Measurements from ENCODE around the gene PPP4C.

Gene PPP4C

DNA sequence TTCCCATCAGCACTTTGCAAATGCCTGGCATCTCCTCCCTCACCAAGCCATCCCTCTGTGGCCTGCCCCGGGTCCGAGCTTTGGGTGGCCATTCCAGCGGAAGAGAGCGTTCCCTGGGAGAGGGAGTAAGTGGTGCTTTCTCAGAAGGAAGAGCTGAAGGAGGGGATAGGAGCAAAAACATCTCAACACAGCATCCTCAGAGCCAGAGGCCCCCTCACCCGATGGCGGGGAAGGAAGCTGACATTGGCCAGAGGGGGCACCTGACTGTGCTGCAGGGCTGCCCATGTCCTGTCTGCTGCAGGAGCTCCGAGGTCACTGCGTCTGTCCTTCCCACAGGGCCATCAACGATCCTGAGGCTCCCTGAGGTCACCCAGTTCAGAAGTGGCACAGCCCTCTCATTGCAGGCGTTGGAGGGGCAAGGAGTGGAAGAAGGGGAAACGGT lies 44.3 kb upstream of the PPP4C start:
- no peaks in the 10 kb centered on the region for H3K36me3 ChIP-seq (ENCODE audit: low read length)
- H3F3A ChIP-seq (ENCODE audit: insufficient read depth): no peaks in the 10 kb centered on the region
- no peaks in the 10 kb centered on the region for H3K79me2 ChIP-seq (ENCODE audit: insufficient read depth, low read length)
- no peaks in the 10 kb centered on the region for H3K9me3 ChIP-seq (ENCODE audit: insufficient read depth, low read length)
- no peak overlapping the region for H2AFZ ChIP-seq (ENCODE audit: low read depth, low read length, severe bottlenecking)
- TF ChIP-seq EZH2phosphoT487 (conservative IDR thresholded peaks at IDR 0.05; ENCODE audit: low read length): no peak
- TF ChIP-seq, protein P1, sequence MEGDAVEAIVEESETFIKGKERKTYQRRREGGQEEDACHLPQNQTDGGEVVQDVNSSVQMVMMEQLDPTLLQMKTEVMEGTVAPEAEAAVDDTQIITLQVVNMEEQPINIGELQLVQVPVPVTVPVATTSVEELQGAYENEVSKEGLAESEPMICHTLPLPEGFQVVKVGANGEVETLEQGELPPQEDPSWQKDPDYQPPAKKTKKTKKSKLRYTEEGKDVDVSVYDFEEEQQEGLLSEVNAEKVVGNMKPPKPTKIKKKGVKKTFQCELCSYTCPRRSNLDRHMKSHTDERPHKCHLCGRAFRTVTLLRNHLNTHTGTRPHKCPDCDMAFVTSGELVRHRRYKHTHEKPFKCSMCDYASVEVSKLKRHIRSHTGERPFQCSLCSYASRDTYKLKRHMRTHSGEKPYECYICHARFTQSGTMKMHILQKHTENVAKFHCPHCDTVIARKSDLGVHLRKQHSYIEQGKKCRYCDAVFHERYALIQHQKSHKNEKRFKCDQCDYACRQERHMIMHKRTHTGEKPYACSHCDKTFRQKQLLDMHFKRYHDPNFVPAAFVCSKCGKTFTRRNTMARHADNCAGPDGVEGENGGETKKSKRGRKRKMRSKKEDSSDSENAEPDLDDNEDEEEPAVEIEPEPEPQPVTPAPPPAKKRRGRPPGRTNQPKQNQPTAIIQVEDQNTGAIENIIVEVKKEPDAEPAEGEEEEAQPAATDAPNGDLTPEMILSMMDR (IDR thresholded peaks at IDR 0.05; ENCODE audit: insufficient read depth, low read length, poor library complexity, severe bottlenecking): no peak
- no peak overlapping the region for H3K4me2 ChIP-seq (ENCODE audit: low read depth, low read length, poor library complexity, severe bottlenecking)
- H3K9me2 ChIP-seq (replicated peaks; ENCODE audit: insufficient read depth, low read length): no peaks in the 10 kb centered on the region
- H3K4me3 ChIP-seq (ENCODE audit: insufficient read depth, low read length, poor library complexity, severe bottlenecking): no peak overlapping the region
- no peak overlapping the region for H3K27ac ChIP-seq (ENCODE audit: low read depth, low read length)
- no peaks in the 10 kb centered on the region for H4K20me1 ChIP-seq (ENCODE audit: low read depth, low read length)
- H3K9ac ChIP-seq (ENCODE audit: low read length): no peak overlapping the region
- H3K27me3 ChIP-seq (ENCODE audit: low read length): no peaks in the 10 kb centered on the region

DNA sequence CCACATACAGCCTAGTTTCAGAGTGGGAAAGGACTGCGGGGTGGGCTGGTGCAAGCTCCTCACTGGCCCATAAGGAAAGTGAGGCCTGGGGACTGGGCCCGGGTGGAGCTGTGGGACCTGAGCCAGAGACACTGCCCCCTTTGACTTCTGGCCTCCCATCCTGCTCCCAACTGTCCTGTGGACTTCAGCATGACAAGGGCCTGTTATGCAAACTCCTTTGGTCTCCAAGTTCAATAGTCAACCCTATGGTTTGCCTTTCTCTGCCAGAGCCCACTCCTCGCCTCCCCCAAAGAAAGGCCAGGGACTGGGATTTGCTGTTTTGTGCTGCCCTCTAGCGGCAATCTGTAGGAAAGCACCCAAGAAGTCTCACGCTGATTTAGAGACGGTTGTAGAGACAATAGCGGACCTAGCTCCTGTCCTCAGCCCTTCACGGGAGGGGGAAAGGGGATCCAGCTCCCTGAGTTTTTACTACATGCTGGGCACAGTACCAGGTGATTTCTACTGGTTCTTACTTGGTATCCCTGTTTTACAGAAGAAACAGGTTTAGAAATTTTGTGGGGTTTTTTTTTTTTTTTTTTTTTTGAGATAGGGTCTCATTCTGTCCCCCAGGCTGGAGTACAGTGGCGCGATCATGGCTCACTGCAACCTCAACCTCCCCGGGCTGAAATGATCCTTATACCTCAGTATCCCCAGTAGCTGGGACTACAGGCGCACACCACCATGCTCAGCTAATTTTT lies 43.5 kb upstream of the PPP4C start:
- Histone ChIP-seq H3F3A (ENCODE audit: insufficient read depth) (no peaks in the 10 kb centered on the region), H3K9ac (ENCODE audit: low read length) (no peak overlapping the region), H3K36me3 (ENCODE audit: low read length) (no peaks in the 10 kb centered on the region), H3K79me2 (ENCODE audit: insufficient read depth, low read length) (no peaks in the 10 kb centered on the region), H4K20me1 (ENCODE audit: low read depth, low read length) (no peaks in the 10 kb centered on the region), H3K4me3 (ENCODE audit: insufficient read depth, low read length, poor library complexity, severe bottlenecking) (no peak overlapping the region), H3K9me3 (ENCODE audit: insufficient read depth, low read length) (no peaks in the 10 kb centered on the region), H3K27me3 (ENCODE audit: low read length) (no peaks in the 10 kb centered on the region), H3K9me2 (replicated peaks; ENCODE audit: insufficient read depth, low read length) (no peaks in the 10 kb centered on the region), H3K27ac (ENCODE audit: low read depth, low read length) (no peak overlapping the region), H2AFZ (ENCODE audit: low read depth, low read length, severe bottlenecking) (no peak overlapping the region), H3K4me2 (ENCODE audit: low read depth, low read length, poor library complexity, severe bottlenecking) (no peak overlapping the region)
- TF ChIP-seq, protein P1 (IDR thresholded peaks at IDR 0.05; ENCODE audit: insufficient read depth, low read length, poor library complexity, severe bottlenecking): peak; percentile 76
- TF ChIP-seq EZH2phosphoT487 (conservative IDR thresholded peaks at IDR 0.05; ENCODE audit: low read length): no peak

DNA sequence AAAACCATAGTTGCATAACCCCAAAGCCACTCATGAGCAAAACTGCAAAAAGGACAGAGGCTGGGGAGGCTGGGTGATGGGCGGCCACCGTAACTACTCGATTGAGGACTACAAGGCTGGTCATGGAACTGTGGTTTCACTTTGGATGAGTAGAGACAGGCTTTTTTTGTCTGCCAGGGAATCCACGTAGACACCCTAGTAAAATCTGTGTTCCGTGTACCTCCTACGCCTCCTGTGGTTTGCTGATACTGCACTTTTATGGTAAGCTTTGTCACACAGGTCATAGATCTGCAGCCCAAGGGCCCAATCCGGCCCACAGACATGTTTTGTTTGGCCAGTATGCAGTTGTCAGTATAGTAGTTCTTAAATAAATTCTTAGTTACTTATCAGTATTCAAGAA lies 42.5 kb upstream of the PPP4C start:
- Histone ChIP-seq H3K27ac (ENCODE audit: low read depth, low read length) (no peak overlapping the region), H3K36me3 (ENCODE audit: low read length) (no peaks in the 10 kb centered on the region), H3K4me2 (ENCODE audit: low read depth, low read length, poor library complexity, severe bottlenecking) (no peak overlapping the region), H3K27me3 (ENCODE audit: low read length) (no peaks in the 10 kb centered on the region), H3K4me3 (ENCODE audit: insufficient read depth, low read length, poor library complexity, severe bottlenecking) (no peak overlapping the region), H3K9ac (ENCODE audit: low read length) (no peak overlapping the region), H3F3A (ENCODE audit: insufficient read depth) (no peaks in the 10 kb centered on the region), H3K9me3 (ENCODE audit: insufficient read depth, low read length) (no peaks in the 10 kb centered on the region), H3K79me2 (ENCODE audit: insufficient read depth, low read length) (no peaks in the 10 kb centered on the region), H4K20me1 (ENCODE audit: low read depth, low read length) (no peaks in the 10 kb centered on the region), H2AFZ (ENCODE audit: low read depth, low read length, severe bottlenecking) (no peak overlapping the region), H3K9me2 (replicated peaks; ENCODE audit: insufficient read depth, low read length) (no peaks in the 10 kb centered on the region)
- no peak for TF ChIP-seq EZH2phosphoT487 (conservative IDR thresholded peaks at IDR 0.05; ENCODE audit: low read length)
- TF ChIP-seq, protein P1 (IDR thresholded peaks at IDR 0.05; ENCODE audit: insufficient read depth, low read length, poor library complexity, severe bottlenecking): no peak

All from SU-DHL-6 (cell line).